CD4-positive, alpha-beta T cell treated with Interleukin-6 for 4 hours (primary cell): Measurements from ENCODE around the gene SLC23A2.

ENCODE experiments used
- DNase-seq: peaks from one replicate; pipeline ENCODE4 v3.0.0-alpha.2; 2020; ENCODE audit warnings: mixed read lengths

The SLC23A2 gene

GRCh38 chr20:4811661-4812181, 189.6 kb downstream of the SLC23A2 start:
- peak; percentile 82 for DNase-seq

- DNase-seq, result no peak
Observed at GRCh38 chr20:4811257-4811656, 190.1 kb downstream of the SLC23A2 start.

- DNase-seq, result no peak
Observed at GRCh38 chr20:4810426-4811019, 190.8 kb downstream of the SLC23A2 start.

- peak; percentile 7 for DNase-seq
Observed at GRCh38 chr20:4809707-4810106, 191.6 kb downstream of the SLC23A2 start.

GRCh38 chr20:4808872-4809271, 192.4 kb downstream of the SLC23A2 start:
- no peak for DNase-seq

GRCh38 chr20:4805663-4806449, 195.5 kb downstream of the SLC23A2 start:
- DNase-seq, result no peak

GRCh38 chr20:4802527-4802926, 198.8 kb downstream of the SLC23A2 start:
- DNase-seq, result no peak
